Activated naive CD8-positive, alpha-beta T cell treated with anti-CD3 and anti-CD28 coated beads for 36 hours (primary cell): ENCODE measurements around the gene OR5AC2. TPM values are rescaled to one million over a fixed set of nuclear protein-coding genes. Genes with fewer than 3 reads are reported as not detected.

Experiments
- DNase-seq: peaks from one replicate; pipeline ENCODE4 v3.0.0; 2021
- H3K27ac Mint-ChIP-seq: one replicate; pipeline ENCODE4 v1.8.0; 2022; ENCODE audit warnings: mild to moderate bottlenecking, moderate library complexity, mixed read lengths
- H3K27me3 Mint-ChIP-seq: one replicate; pipeline ENCODE4 v1.8.0; 2022; ENCODE audit warnings: mild to moderate bottlenecking, mixed read lengths
- H3K36me3 Mint-ChIP-seq: one replicate; pipeline ENCODE4 v1.8.0; 2021; ENCODE audit warnings: mild to moderate bottlenecking, mixed read lengths
- H3K4me1 Mint-ChIP-seq: one replicate; pipeline ENCODE4 v1.8.0; 2021; ENCODE audit warnings: mixed read lengths
- H3K4me3 Mint-ChIP-seq: one replicate; pipeline ENCODE4 v1.8.0; 2022; ENCODE audit warnings: mild to moderate bottlenecking, moderate library complexity, mixed read lengths
- H3K9me3 Mint-ChIP-seq: one replicate; pipeline ENCODE4 v1.8.0; 2022; ENCODE audit warnings: mixed read lengths
- total RNA-seq, 2 experiments: library from RNA; stranded (reverse); gene quantifications; one replicate each; pipeline ENCODE4 v1.2.3, GENCODE V29; 2021

OR5AC2 gene
- total RNA-seq, 2 experiments from 2014 or later = not detected

DNA sequence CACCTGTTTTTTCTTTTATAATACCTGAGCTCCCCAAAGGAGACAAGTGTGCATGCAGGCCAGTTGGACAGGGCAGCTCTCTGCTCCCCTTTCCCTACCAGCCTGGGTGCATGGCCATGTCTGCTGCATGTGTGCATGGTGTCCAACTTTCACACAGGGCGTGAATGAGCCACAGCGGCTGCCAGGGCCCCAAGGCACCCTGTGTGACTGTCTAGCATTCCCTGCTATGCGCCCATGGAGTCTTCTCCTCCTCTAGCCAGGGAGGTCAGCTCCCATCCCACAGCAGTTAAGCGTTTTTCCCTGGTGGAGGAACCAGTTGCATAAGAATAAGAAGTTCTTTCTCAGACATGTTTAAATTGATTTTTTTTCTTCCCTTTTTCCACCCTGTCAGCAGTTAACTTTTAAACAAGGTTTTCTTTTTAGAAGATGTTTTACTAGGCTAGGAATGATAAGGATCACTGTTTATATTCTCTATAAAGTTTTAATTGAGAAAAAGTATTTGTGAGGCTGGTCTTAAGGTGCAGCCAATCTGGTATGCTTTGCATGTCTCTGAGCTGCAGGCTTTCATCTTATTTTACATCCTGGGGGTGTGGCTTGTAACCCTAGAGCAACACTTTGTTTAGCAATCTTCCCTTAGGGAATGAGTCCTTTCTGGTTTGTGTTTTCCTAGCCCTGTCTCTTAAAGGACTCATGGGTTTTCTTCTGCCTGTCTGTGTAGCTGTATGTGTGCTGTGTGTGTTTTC, 23.0 kb downstream of the OR5AC2 start:
- Mint-ChIP-seq H3K36me3 (no peaks in the 10 kb centered on the region), H3K27ac (no peak overlapping the region), H3K9me3 (peaks cover 7% of the 10 kb centered on the region), H3K27me3 (peaks cover 5% of the 10 kb centered on the region), H3K4me3 (no peak overlapping the region), H3K4me1 (no peaks in the 10 kb centered on the region)
- no peak for DNase-seq

DNA sequence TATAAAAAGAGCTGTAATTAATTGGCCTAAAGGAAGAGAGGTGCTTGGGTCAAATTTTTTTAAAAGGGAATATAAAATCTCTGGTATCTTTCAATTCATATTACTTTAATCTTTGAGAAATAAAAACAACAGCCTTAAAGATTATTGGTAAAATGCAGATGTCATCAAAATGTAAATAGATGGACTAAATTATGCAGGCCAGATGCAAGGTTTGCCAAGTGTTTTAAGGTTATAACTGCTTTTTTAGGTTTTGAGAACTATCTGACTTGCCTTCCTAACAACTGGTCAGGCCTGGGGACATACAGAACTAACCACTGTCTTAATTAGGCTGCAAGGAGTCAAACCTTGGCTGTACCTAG, 23.6 kb downstream of the OR5AC2 start:
- DNase-seq = no peak
- H3K9me3 Mint-ChIP-seq = peaks cover 7% of the 10 kb centered on the region
- no peak overlapping the region for H3K4me3 Mint-ChIP-seq
- H3K27me3 Mint-ChIP-seq = peaks cover 3% of the 10 kb centered on the region
- H3K4me1 Mint-ChIP-seq = no peaks in the 10 kb centered on the region
- no peak overlapping the region for H3K27ac Mint-ChIP-seq
- H3K36me3 Mint-ChIP-seq = no peaks in the 10 kb centered on the region

DNA sequence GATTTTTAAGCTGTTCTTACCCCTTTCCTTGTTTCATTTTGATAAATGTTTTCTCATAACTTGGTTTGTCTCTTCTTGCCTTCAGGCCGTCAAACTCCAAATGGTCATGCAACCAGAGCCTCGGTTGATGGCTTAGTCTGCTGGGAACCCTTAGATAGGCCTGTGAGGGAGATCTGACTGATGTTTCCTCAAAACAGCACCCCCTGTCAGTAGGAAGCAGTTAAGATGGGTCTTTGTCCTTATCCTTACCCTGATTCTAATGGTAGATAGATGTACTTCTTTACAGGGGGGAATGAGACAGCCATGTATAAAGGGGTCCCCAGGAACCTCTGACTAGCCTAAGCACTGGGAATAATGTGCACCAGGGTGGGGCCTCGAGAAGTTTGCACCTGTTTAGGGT, 27.3 kb downstream of the OR5AC2 start:
- H3K4me1 Mint-ChIP-seq = no peaks in the 10 kb centered on the region
- H3K4me3 Mint-ChIP-seq = no peak overlapping the region
- no peak for DNase-seq
- no peaks in the 10 kb centered on the region for H3K36me3 Mint-ChIP-seq
- peaks cover 7% of the 10 kb centered on the region for H3K9me3 Mint-ChIP-seq
- no peak overlapping the region for H3K27ac Mint-ChIP-seq
- H3K27me3 Mint-ChIP-seq = peaks cover 6% of the 10 kb centered on the region

DNA sequence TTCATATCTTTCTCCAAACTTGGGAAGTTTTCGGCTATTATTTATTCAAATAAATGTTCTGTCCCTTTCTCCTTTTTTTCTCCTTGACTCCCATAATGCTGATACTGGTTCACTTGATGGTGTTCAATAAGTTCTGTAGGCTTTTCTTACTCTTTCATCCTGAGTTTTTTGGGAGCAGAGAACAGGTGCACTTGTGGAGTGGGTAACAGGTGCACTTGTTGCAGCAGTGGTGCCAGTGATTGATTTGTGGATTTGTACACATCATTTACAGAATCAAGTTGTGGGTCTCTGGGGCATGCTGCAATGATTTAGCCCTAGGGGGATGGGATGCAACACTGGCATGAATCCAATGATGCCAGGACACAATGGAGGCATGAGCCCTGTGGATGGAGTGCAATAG, 28.7 kb downstream of the OR5AC2 start:
- Mint-ChIP-seq H3K36me3 (no peaks in the 10 kb centered on the region), H3K27me3 (peaks cover 6% of the 10 kb centered on the region), H3K4me1 (no peaks in the 10 kb centered on the region), H3K4me3 (no peak overlapping the region), H3K9me3 (peaks cover 7% of the 10 kb centered on the region), H3K27ac (no peak overlapping the region)
- DNase-seq = no peak

GRCh38 chr3:98130421-98130820, 43.4 kb downstream of the OR5AC2 start, which contains the start of gene OR5H1:
Gene OR5H1 (plus strand): TSS chr3:98130721. CDS start chr3:98132698, 1,977 bp downstream.
- Mint-ChIP-seq H3K4me1 (no peaks in the 10 kb centered on the region), H3K9me3 (no peaks in the 10 kb centered on the region), H3K27me3 (peaks cover 3% of the 10 kb centered on the region), H3K27ac (no peak within 1 kb of the TSS), H3K36me3 (no peaks in the 10 kb centered on the region), H3K4me3 (no peak within 1 kb of the TSS)
- no peak for DNase-seq

- Mint-ChIP-seq H3K4me3 (no peak overlapping the region), H3K36me3 (no peaks in the 10 kb centered on the region), H3K4me1 (no peaks in the 10 kb centered on the region), H3K27ac (no peak overlapping the region), H3K9me3 (no peaks in the 10 kb centered on the region), H3K27me3 (peaks cover 3% of the 10 kb centered on the region)
- DNase-seq = no peak
Measured at GRCh38 chr3:98136631-98137030, 49.7 kb downstream of the OR5AC2 start.

Other genes with a start within 250 kb of the OR5AC2 start
- gene RIOX2, start 114.7 kb upstream of the OR5AC2 start, total RNA-seq = 10 to 100 TPM; 52.2 to 56.9 TPM
- gene GABRR3, start 51.9 kb upstream of the OR5AC2 start, total RNA-seq = not detected
- gene OR5H1, start 43.5 kb downstream of the OR5AC2 start, total RNA-seq = not detected
- gene OR5H14, start 60.3 kb downstream of the OR5AC2 start, total RNA-seq = not detected
- not detected for gene OR5H15, start 79.5 kb downstream of the OR5AC2 start, total RNA-seq
- not detected for gene OR5H6, start 177.1 kb downstream of the OR5AC2 start, total RNA-seq
- not detected for gene OR5H2, start 195.3 kb downstream of the OR5AC2 start, total RNA-seq